Type B pancreatic cell (in vitro differentiated cells): ENCODE results near the gene MRPS26. TPM values are rescaled to one million over a fixed set of nuclear protein-coding genes. Genes with fewer than 3 reads are reported as not detected.

Experiments used
- DNase-seq: peaks from one replicate; pipeline ENCODE4 v3.0.0; 2021; ENCODE audit warnings: mixed read lengths; ENCODE audit not compliant: unreplicated experiment; ENCODE audit errors: extremely low spot score
- H3K27ac Mint-ChIP-seq: 2 replicates; pipeline ENCODE4 v1.8.0; 2021; ENCODE audit warnings: mild to moderate bottlenecking, mixed read lengths
- H3K27me3 Mint-ChIP-seq: 2 replicates; pipeline ENCODE4 v1.8.0; 2021; ENCODE audit warnings: mixed read lengths
- H3K36me3 Mint-ChIP-seq: 2 replicates; pipeline ENCODE4 v1.8.0; 2021; ENCODE audit warnings: mixed read lengths
- H3K4me1 Mint-ChIP-seq: one replicate; pipeline ENCODE4 v1.8.0; 2021; ENCODE audit warnings: mixed read lengths; ENCODE audit not compliant: unreplicated experiment
- H3K4me3 Mint-ChIP-seq: 2 replicates; pipeline ENCODE4 v1.8.0; 2021; ENCODE audit warnings: mild to moderate bottlenecking, mixed read lengths
- H3K9me3 Mint-ChIP-seq: 2 replicates; pipeline ENCODE4 v1.8.0; 2021; ENCODE audit warnings: mixed read lengths
- total RNA-seq: library from RNA; stranded (reverse); gene quantifications from 2 replicates; pipeline ENCODE4 v1.2.1, GENCODE V29; 2021; ENCODE audit warnings: low replicate concordance
- TF ChIP-seq, protein P1 (sequence below): fragments of 200-600 bp; sonication (generic); conservative IDR thresholded peaks from 2 replicates; pipeline ENCODE4 v1.5.0; 2021; ENCODE audit warnings: antibody characterized with exemption, mild to moderate bottlenecking

MRPS26 gene
- total RNA-seq, 1 donor from 2014 or later: 67.3 TPM

DNA sequence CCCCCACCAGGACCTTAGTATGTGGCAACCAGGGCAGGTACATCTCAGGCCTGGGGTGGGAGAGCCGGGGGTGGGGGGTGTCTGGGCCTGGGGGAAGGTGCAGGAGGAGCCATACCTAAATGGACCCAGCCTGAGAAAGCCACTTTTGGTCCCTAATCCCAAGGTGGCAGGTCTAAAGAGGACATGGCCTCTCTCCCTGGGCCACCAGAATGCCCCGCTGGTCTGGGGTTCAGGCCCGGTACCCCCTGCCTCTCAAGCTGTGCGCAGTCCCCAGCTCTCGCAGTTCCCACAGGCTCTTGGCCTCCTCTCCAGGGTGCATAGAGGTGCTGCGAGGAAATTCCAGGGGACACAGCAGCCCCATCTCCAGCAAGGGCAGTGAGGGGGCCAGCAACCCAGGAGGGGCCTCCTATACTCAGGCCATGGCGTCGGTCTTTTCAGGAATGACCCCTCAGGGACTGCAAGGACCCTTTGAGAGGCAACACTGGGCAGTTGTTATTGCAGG, 39.8 kb downstream of the MRPS26 start:
- TF ChIP-seq, protein P1, sequence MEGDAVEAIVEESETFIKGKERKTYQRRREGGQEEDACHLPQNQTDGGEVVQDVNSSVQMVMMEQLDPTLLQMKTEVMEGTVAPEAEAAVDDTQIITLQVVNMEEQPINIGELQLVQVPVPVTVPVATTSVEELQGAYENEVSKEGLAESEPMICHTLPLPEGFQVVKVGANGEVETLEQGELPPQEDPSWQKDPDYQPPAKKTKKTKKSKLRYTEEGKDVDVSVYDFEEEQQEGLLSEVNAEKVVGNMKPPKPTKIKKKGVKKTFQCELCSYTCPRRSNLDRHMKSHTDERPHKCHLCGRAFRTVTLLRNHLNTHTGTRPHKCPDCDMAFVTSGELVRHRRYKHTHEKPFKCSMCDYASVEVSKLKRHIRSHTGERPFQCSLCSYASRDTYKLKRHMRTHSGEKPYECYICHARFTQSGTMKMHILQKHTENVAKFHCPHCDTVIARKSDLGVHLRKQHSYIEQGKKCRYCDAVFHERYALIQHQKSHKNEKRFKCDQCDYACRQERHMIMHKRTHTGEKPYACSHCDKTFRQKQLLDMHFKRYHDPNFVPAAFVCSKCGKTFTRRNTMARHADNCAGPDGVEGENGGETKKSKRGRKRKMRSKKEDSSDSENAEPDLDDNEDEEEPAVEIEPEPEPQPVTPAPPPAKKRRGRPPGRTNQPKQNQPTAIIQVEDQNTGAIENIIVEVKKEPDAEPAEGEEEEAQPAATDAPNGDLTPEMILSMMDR: no peak
- Mint-ChIP-seq H3K36me3 (no peaks in the 10 kb centered on the region), H3K4me3 (no peak overlapping the region), H3K4me1 (no peaks in the 10 kb centered on the region), H3K27me3 (peaks cover 61% of the 10 kb centered on the region), H3K9me3 (no peaks in the 10 kb centered on the region), H3K27ac (no peak overlapping the region)
- DNase-seq: no peak

DNA sequence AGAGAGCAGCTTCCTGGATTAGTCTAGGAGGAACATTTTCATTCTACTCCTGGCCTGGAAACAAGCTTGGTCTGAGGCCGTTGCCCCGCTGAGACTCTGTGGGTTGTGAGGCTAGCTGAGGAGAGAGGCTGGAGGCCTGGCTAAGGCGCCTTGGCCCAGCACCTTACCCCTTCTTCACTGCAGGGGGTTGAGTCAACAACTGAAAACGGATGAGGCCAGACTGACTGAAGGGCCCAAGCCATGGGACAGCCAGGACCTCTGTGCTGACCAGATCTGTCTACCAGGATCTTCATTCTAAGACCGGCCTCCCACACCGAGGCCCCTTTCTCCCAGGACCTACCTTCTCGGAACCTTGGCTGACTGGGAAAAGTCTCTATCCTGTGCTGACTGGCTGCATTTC, 42.2 kb downstream of the MRPS26 start:
- Mint-ChIP-seq H3K27ac (no peak overlapping the region), H3K4me1 (peaks cover 4% of the 10 kb centered on the region), H3K9me3 (no peaks in the 10 kb centered on the region), H3K36me3 (no peaks in the 10 kb centered on the region), H3K27me3 (peaks cover 62% of the 10 kb centered on the region), H3K4me3 (no peak overlapping the region)
- TF ChIP-seq, protein P1: no peak
- DNase-seq: no peak

DNA sequence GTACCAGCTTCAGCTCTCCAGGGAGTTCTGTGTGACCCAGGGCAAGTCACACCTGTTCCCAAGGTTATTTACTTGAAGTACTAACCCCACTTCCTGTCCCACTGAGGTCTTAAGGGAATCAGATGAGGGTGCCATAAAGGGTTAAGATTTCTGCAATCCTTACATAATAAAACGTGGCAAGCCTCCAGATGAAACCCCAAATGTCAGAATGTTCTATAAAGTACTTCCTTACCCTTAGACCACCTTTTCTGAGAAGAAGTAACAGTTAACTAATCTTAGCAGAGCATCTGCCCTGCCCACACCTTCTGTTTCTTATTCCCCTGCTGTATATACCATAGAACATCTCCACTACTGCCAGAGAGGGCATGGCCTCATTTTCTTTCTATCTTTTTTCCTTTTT, 44.7 kb downstream of the MRPS26 start:
- no peak overlapping the region for H3K4me3 Mint-ChIP-seq
- H3K36me3 Mint-ChIP-seq: no peaks in the 10 kb centered on the region
- peaks cover 45% of the 10 kb centered on the region for H3K27me3 Mint-ChIP-seq
- H3K27ac Mint-ChIP-seq: no peak overlapping the region
- TF ChIP-seq, protein P1: no peak
- peaks cover 4% of the 10 kb centered on the region for H3K4me1 Mint-ChIP-seq
- no peak for DNase-seq
- H3K9me3 Mint-ChIP-seq: no peaks in the 10 kb centered on the region

DNA sequence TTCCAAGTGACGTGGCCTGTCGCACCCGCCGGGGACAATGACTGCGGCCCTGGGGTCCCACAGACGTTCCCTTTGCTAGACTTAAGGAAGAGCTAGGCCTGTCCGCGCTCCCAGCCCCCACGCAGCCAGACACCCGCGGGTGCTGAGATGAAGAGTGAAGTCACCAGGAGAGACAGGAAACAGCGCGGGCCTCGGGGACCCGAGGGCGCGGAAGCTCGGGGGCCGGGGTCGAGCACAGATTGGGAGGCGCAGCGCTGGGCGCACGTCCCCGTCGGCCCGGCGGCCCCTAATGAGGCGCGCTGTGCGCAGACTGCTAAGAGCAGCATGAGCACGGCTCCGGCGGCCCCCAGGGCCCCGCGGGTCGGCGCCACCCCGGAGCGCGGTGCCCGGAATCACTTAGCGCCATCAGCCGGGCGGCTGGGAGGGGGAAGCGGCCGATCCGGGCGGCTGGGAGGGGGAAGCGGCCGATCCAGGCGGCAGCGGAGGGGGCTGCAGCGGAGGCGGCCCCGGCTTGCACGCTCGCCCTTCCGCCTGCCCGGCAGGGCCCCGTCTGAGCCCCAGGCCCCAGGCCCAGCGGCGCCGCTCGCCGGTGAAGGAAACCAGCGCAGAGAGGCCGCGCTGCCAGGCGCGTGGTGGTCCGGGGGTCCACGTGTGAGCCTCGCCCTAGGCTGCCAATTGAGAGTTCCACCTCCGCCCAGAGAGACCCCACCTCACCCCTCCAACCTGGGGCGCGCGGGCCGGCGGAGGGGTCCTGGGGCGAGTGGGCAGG, 46.9 kb downstream of the MRPS26 start:
- Mint-ChIP-seq H3K4me1 (peaks cover 4% of the 10 kb centered on the region), H3K4me3 (peak overlapping the region; percentile 87), H3K27me3 (peaks cover 50% of the 10 kb centered on the region), H3K27ac (peak overlapping the region; percentile 20), H3K9me3 (no peaks in the 10 kb centered on the region), H3K36me3 (no peaks in the 10 kb centered on the region)
- TF ChIP-seq, protein P1: no peak
- DNase-seq: no peak

GRCh38 chr20:3093861-3094361, 48.1 kb downstream of the MRPS26 start:
- H3K9me3 Mint-ChIP-seq: no peaks in the 10 kb centered on the region
- no peaks in the 10 kb centered on the region for H3K36me3 Mint-ChIP-seq
- no peak overlapping the region for H3K4me3 Mint-ChIP-seq
- peaks cover 4% of the 10 kb centered on the region for H3K4me1 Mint-ChIP-seq
- peaks cover 40% of the 10 kb centered on the region for H3K27me3 Mint-ChIP-seq
- H3K27ac Mint-ChIP-seq: no peak overlapping the region
- TF ChIP-seq, protein P1: no peak
- no peak for DNase-seq
